ENCODE data around the gene PASK. TPM values are rescaled to one million over a fixed set of nuclear protein-coding genes. Genes with fewer than 3 reads are reported as not detected.
A peak's percentile ranks its signal among the peaks of the same experiment; 100 is the strongest.

Gene PASK
- total and polyA plus RNA-seq, 12 donors: 0.72 to 8.9 (median 3.6) TPM

DNA sequence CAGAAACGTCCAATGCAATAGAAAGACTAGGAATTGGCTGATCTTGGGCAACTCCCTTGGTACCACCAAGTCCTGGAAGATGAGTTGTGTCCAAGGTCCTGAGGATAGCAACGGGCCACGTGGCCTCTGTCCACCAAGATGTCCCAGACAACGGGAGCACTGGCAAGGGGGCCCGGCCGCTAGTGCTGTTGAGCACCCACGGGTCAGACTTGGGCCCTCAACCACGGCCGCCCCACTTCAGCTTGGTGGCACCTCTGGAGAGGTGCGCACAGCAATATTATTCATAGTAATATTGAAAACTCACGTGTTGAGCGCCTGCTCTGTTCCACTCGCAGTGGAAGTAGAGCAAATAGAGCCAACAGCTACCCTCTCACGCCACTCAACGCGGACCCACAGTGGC lies 19.0 kb downstream of the PASK start:
- TF ChIP-seq POLR2A (IDR thresholded peaks at IDR 0.05): no peak
- TF ChIP-seq, protein P1, sequence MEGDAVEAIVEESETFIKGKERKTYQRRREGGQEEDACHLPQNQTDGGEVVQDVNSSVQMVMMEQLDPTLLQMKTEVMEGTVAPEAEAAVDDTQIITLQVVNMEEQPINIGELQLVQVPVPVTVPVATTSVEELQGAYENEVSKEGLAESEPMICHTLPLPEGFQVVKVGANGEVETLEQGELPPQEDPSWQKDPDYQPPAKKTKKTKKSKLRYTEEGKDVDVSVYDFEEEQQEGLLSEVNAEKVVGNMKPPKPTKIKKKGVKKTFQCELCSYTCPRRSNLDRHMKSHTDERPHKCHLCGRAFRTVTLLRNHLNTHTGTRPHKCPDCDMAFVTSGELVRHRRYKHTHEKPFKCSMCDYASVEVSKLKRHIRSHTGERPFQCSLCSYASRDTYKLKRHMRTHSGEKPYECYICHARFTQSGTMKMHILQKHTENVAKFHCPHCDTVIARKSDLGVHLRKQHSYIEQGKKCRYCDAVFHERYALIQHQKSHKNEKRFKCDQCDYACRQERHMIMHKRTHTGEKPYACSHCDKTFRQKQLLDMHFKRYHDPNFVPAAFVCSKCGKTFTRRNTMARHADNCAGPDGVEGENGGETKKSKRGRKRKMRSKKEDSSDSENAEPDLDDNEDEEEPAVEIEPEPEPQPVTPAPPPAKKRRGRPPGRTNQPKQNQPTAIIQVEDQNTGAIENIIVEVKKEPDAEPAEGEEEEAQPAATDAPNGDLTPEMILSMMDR (IDR thresholded peaks at IDR 0.05): no peak
- no peak for DNase-seq
- no peaks in the 10 kb centered on the region for H3K9me3 ChIP-seq (replicated peaks in 1 of 3)
- WGBS, 4 donors: 82 to 95% (median 92%) methylated on average over 8 to 16 of the region's 16 CpGs
- H3K4me3 ChIP-seq: no peak overlapping the region
- H3K27me3 ChIP-seq: no peaks in the 10 kb centered on the region
- H3K27ac ChIP-seq: no peak overlapping the region
- no peaks in the 10 kb centered on the region for H3K36me3 ChIP-seq (replicated peaks in 1 of 2)
- H3K4me1 ChIP-seq (replicated peaks in 1 of 2): no peaks in the 10 kb centered on the region
- intact Hi-C loops (cut with DNase I): no loop called here

DNA sequence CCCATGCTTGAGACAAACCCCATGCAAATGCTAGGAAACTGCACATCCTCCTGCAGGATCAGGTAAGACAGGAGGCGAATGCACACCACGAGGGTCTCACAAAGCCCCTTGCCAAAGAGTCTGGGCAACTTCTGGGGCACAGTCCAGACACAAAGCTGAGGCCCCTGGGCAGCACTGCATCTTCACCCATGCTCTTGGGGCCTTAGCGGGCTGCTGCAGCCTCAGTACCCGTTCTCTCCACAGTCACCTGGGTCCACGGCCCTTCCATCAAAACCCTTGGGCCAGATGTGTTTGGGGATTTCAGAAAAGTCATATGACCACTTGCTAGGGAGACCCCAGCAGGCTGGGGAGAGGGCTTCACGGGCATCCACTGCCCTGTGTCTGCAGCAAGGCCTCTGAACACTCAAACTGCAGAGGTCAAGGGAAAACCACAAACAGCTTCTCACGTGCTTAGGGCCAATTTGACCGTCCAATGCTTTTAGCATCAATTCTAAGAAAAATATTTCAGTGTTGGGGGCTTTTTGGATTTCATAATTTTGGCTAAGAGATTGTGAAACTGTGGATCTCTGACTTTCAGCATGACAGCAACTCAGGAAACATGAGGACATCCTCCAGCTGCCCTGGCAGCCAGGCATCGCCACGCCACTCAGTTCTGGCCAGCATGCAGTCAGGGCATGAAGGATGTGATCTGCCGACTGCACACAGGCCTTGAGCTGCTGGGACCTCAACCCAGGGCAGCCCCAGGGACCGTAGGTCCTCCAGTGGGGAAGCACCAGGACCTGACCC lies 20.0 kb downstream of the PASK start:
- DNase-seq: no peak

DNA sequence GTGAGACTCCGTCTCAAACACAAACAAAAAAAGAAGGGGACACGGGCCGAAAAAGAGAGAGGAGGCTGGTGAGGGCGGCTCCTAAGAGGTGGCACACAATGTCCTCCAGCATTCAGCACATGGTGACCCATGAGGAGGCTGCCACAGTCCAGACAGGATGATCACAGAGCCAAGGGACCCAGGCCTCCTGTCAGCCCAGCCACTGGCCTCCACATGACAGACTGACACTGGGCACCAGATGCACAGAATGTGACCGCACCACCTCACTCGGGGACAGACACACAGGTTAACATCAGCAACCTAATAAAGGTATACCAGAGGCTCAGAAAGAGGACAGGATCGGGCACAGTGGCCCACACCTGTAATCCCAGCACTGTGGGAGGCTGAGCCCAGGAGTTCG lies 21.0 kb downstream of the PASK start:
- intact Hi-C loops (cut with DNase I): no loop called here
- Histone ChIP-seq H3K4me1 (replicated peaks in 1 of 2) (no peaks in the 10 kb centered on the region), H3K27me3 (no peaks in the 10 kb centered on the region), H3K9me3 (replicated peaks in 1 of 3) (no peaks in the 10 kb centered on the region), H3K36me3 (replicated peaks in 1 of 2) (no peaks in the 10 kb centered on the region), H3K27ac (no peak overlapping the region), H3K4me3 (no peak overlapping the region)
- WGBS, 4 donors: 94 to 96% (median 94%) methylated on average over 8 of the region's 8 CpGs
- DNase-seq: no peak
- TF ChIP-seq, protein P1 (IDR thresholded peaks at IDR 0.05): no peak
- TF ChIP-seq POLR2A (IDR thresholded peaks at IDR 0.05): no peak

More for the DNA sequence above, 20.0 kb downstream of the PASK start:
- no peaks in the 10 kb centered on the region for H3K36me3 ChIP-seq (replicated peaks in 1 of 2)
- no peak overlapping the region for H3K4me3 ChIP-seq
- H3K4me1 ChIP-seq (replicated peaks in 1 of 2): no peaks in the 10 kb centered on the region
- H3K9me3 ChIP-seq (replicated peaks in 1 of 3): no peaks in the 10 kb centered on the region
- no peak overlapping the region for H3K27ac ChIP-seq
- intact Hi-C loops (cut with DNase I): no loop called here
- no peaks in the 10 kb centered on the region for H3K27me3 ChIP-seq
- TF ChIP-seq POLR2A (IDR thresholded peaks at IDR 0.05): no peak
- TF ChIP-seq, protein P1 (IDR thresholded peaks at IDR 0.05): no peak
- 84 to 92% (median 87%) methylated on average over 5 to 12 of the region's 12 CpGs for WGBS, 4 donors

DNA sequence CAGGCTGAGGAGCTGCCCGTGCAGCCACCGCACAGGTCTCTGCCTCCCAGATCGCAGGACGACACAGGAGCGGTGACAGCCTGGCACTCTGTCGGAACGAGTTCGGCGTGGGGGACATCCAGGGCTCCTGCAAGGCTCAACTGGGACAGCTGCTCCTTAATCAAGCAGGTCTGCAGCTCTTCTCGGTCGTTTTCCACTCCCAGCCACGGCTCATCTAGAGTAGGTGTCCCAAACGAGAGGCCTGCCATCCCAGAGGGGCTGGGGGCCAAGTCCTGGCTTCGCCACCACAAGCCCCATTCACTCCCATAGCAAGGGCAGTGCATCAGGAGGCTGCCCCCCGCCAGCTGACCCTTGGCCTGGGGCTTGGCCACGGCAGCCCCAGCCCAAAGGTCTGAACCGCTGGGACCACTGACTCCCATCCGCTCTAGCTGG lies 22.5 kb downstream of the PASK start:
- H3K36me3 ChIP-seq (replicated peaks in 1 of 2): no peaks in the 10 kb centered on the region
- no peaks in the 10 kb centered on the region for H3K27me3 ChIP-seq
- H3K4me3 ChIP-seq: no peak overlapping the region
- no peak overlapping the region for H3K27ac ChIP-seq
- WGBS, 4 donors: 91 to 96% (median 94%) methylated on average over 7 to 18 of the region's 18 CpGs
- intact Hi-C loops (cut with DNase I): no loop called here
- peak in 1 of 7 donors; percentile 5 for DNase-seq
- no peaks in the 10 kb centered on the region for H3K4me1 ChIP-seq (replicated peaks in 1 of 2)
- H3K9me3 ChIP-seq (replicated peaks in 1 of 3): no peaks in the 10 kb centered on the region
- TF ChIP-seq, protein P1 (IDR thresholded peaks at IDR 0.05): no peak
- TF ChIP-seq POLR2A (IDR thresholded peaks at IDR 0.05): no peak
